Prostate gland (tissue), 2 donors: ENCODE results near the gene SNX13.

ENCODE experiments used
- POLR2A ChIP-seq: fragments of 450-650 bp; IDR thresholded peaks from one replicate; pipeline ENCODE4 v1.6.1; 2016; ENCODE audit warnings: antibody characterized with exemption, mild to moderate bottlenecking
- POLR2AphosphoS5 ChIP-seq: sonication (generic); formaldehyde crosslinking; IDR thresholded peaks from one replicate; pipeline ENCODE4 v1.6.1; 2017; ENCODE audit warnings: antibody characterized with exemption
- TF ChIP-seq, protein P1 (sequence below), 4 experiments: fragments of 200-600 bp in 2 of 4; fragments of 450-650 bp in 2 of 4; sonication (generic) in 2 of 4; IDR thresholded peaks; 1 replicate in 3 of 4; 2 replicates in 1 of 4; pipeline ENCODE4 v1.5.1; 2016 to 2019; ENCODE audit warnings: antibody characterized with exemption in 4 of 4, mild to moderate bottlenecking in 2 of 4, moderate library complexity in 2 of 4

DNA sequence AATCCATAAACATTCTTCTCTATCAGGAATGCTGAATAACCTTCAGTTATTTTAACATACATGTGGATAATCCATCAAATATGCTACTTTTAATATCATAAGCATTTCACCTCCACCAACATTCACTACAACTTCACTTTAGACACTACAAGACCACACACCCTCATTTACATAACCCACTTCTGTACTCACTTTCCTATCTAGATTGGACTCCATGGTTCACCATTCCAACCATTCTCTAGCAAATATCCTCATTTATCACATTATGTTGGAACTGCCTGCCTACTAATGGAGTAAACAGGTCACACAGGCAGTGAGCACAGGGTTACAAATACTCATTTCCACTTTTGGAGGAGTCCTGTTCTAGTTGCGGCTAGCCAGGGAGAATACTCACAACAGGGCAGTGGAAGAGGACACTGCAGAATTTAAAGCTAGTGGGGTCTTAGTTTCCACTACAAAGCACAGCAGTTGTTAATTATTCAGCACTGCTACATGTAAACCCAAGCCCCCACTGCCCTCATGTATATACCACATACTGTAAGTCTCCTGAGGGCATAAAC, 18.4 kb downstream of the SNX13 start:
- no peak for TF ChIP-seq POLR2A
- TF ChIP-seq, protein P1, sequence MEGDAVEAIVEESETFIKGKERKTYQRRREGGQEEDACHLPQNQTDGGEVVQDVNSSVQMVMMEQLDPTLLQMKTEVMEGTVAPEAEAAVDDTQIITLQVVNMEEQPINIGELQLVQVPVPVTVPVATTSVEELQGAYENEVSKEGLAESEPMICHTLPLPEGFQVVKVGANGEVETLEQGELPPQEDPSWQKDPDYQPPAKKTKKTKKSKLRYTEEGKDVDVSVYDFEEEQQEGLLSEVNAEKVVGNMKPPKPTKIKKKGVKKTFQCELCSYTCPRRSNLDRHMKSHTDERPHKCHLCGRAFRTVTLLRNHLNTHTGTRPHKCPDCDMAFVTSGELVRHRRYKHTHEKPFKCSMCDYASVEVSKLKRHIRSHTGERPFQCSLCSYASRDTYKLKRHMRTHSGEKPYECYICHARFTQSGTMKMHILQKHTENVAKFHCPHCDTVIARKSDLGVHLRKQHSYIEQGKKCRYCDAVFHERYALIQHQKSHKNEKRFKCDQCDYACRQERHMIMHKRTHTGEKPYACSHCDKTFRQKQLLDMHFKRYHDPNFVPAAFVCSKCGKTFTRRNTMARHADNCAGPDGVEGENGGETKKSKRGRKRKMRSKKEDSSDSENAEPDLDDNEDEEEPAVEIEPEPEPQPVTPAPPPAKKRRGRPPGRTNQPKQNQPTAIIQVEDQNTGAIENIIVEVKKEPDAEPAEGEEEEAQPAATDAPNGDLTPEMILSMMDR (IDR thresholded peaks at IDR 0.05) = no peak
- TF ChIP-seq POLR2AphosphoS5 = no peak
